MG63 (cell line): ENCODE data around the gene PARP11. TPM values are rescaled to one million over a fixed set of nuclear protein-coding genes. Genes with fewer than 3 reads are reported as not detected.
"Not testable (repeated sequence)": the region's sequence is repeated elsewhere in the genome, so short reads cannot be mapped to it uniquely, and the experiment has no call there.

Experiments used
- DNase-seq: peaks from one replicate; pipeline ENCODE4 v3.0.0-alpha.2; 2020
- H3K27me3 ChIP-seq: fragments of 250-450 bp; sonication (Bioruptor Pico); 2 replicates; pipeline ENCODE4 v1.5.1; 2020; ENCODE audit warnings: mild to moderate bottlenecking, moderate library complexity
- H3K36me3 ChIP-seq: fragments of 250-450 bp; sonication (Bioruptor Pico); 2 replicates; pipeline ENCODE4 v1.5.1; 2020; ENCODE audit warnings: mild to moderate bottlenecking, moderate library complexity
- H3K4me3 ChIP-seq: fragments of 250-450 bp; sonication (Bioruptor Pico); 2 replicates; pipeline ENCODE4 v1.5.1; 2020; ENCODE audit warnings: mild to moderate bottlenecking, moderate library complexity
- H3K9me3 ChIP-seq: fragments of 250-450 bp; sonication (Bioruptor Pico); 2 replicates; pipeline ENCODE4 v1.5.1; 2020; ENCODE audit warnings: mild to moderate bottlenecking, moderate library complexity
- total RNA-seq: library from RNA; depleted of rRNA; stranded (reverse); fragments of >200 nt; shearing (Covaris generic); gene quantifications from 2 replicates; pipeline ENCODE4 v1.2.3, GENCODE V29; 2014; ENCODE audit warnings: low replicate concordance

PARP11 gene
- total RNA-seq, 1 experiment from 2014 or later: 3.5 TPM

DNA sequence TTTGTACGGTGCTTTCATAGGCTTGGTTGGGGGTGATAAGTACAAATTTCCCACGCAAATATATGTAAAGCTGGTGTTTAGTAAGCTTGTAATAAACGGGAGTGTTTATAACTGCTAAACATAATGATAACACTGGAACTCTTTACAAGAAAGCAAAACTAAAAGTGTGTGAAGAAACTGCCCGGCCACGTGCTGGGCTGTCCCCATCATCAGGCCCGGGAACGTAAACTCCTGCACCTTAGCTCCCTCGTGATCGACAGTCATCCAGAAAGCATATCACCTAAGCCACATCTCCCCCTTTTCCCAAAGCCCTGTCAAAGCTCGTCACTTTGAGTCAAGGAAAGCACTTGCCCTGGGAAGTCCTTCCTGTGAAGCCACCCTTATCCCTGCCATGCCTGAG is 18.0 kb upstream of the PARP11 start:
- H3K27me3 ChIP-seq: peaks cover 2% of the 10 kb centered on the region; the same call in 1 of the 2 replicates
- no peak for DNase-seq
- H3K9me3 ChIP-seq: no peaks in the 10 kb centered on the region
- H3K4me3 ChIP-seq: no peak overlapping the region
- no peaks in the 10 kb centered on the region for H3K36me3 ChIP-seq

DNA sequence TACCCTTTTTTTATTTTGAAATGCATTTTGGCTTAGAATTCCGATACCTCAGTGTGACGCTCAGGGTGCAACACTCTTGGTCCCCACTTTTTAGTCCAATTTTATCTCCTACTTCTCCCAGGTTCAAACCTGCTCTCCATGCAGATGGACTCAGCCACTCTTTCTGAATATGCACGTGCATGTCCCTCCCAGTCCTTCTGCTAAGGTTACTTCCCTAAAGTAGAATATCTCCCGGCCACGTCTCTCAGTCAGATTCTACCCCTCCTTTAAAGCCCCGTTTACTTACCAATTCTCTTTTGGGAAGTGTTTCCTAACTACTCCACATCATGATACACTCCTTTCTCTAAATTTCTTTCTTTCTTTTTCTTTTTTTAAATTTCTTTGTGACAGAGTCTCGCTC is 15.5 kb upstream of the PARP11 start:
- Histone ChIP-seq H3K36me3 (no peaks in the 10 kb centered on the region), H3K9me3 (no peaks in the 10 kb centered on the region), H3K4me3 (no peak overlapping the region), H3K27me3 (no peaks in the 10 kb centered on the region)
- DNase-seq: no peak

DNA sequence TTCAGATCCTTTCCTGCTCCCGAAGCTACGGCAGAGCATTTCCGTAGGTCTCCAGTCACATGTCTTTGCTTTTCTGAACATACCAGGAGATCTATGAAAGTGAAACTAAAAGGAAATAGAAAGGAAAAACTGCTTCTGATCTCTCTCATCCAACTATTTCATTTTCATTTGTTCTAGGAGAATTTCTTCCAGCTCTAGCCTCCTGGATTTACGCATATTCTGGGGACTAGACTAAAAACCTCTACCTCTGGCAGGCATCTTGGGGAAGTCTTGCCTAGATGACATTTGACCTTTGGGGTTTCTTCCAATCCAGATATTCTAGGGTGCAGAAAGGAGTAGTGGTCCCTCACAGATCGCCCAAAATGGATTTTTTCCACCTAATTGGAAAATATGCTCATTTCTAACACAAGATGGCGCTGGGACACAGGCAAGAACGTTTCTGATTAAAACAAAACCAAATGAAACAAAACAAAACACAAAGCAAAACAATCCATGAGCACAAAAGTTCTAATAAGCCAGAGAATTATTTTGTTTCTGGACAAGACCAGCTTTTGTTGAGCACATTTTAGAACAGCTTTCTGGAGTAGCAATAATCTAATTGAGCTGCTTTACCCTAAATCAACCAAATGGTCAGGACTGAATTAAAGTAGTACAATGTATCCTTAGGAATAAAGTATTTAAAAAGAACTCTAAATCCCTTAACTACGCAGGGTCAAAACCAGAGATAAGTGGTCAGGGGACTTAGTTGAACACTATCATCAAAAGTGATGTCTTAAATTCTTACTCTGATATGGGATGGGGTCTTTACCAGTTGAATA is 12.3 kb upstream of the PARP11 start:
- no peak for DNase-seq
- Histone ChIP-seq H3K36me3 (no peaks in the 10 kb centered on the region), H3K4me3 (peak overlapping the region; percentile 27)

DNA sequence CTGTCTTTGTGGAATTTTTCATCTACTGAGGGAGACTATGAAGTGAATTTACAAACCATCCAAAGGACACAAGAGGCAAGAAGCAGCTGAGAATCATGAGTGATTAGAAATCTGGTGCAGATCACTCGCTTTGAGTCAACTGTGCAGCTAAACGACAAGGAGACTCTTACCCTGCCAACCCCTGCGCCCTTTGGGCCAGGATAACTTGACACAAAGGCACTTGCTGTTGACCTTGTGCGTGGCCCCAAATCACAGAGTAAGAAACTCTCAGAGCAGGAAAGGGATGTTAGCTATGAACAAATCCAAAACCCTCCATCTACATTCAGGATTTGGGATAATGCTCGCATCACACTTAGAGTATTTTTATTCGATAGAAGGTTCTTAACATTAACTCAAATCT is 11.5 kb upstream of the PARP11 start:
- H3K36me3 ChIP-seq: no peaks in the 10 kb centered on the region
- no peak for DNase-seq
- H3K9me3 ChIP-seq: no peaks in the 10 kb centered on the region
- no peak overlapping the region for H3K4me3 ChIP-seq
- H3K27me3 ChIP-seq: peaks cover 3% of the 10 kb centered on the region; the same call in 1 of the 2 replicates

More for the DNA sequence above, 12.3 kb upstream of the PARP11 start:
- H3K27me3 ChIP-seq: peaks cover 3% of the 10 kb centered on the region; the same call in 1 of the 2 replicates
- H3K9me3 ChIP-seq: no peaks in the 10 kb centered on the region

- Histone ChIP-seq H3K36me3 (no peaks in the 10 kb centered on the region), H3K27me3 (peaks cover 3% of the 10 kb centered on the region; the same call in 1 of the 2 replicates), H3K4me3 (no peak overlapping the region), H3K9me3 (no peaks in the 10 kb centered on the region)
- DNase-seq: no peak
Observed at GRCh38 chr12:3882896-3883564, 9.8 kb upstream of the PARP11 start.

DNA sequence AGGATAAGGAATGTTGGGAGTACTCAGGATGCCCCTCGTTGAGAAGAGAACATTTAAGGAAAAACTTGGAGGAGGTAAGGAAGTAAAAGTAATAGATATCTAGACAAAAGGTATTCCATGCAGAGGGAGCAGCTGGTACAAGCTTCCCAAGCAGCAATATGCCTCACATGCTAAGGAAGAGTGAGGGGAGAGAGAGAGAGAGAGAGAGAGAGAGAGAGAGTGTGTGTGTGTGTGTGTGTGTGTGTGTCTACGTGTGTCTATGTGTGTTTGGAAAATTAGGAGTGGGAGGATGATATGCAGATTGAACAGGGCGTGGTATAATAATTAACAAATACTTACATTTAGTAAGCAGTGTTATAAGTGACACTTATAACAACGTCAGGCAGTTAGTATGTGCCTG is 9.2 kb upstream of the PARP11 start:
- peaks cover 3% of the 10 kb centered on the region; the same call in 1 of the 2 replicates for H3K27me3 ChIP-seq
- no peaks in the 10 kb centered on the region for H3K9me3 ChIP-seq
- H3K4me3 ChIP-seq: no peak overlapping the region
- H3K36me3 ChIP-seq: no peaks in the 10 kb centered on the region
- DNase-seq: no peak

DNA sequence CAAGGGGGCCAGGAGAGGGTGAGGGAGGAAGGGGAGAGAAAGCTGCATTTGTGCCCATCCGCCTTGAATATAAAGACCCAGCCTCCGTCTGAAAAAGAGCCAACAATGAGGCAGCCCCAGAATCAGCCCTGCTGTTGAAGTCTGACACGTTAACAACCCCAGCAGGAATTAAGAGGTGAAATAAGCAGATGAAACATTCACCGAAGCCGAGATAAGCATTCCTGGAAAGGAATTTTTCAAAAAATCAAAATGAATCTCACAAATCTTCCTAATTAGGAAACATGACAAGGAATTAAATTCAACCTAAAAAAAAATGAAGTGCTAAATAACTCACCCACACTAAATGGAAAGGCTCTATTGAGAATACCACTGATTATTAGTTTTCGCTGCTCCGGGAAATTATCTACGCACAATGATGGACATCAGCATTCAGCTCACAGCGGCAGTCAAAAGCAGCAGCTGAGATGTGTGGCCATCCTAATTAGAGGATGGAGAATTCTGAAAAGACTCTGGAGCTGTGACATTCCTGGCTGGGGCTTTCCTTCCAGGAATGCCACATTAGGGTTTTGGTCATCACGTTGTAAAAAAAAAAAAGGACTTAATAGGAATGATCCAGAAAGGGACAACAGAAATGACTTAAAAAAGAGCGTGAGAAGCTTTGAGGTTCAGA is 8.2 kb upstream of the PARP11 start:
- Histone ChIP-seq H3K9me3 (no peaks in the 10 kb centered on the region), H3K27me3 (peaks cover 3% of the 10 kb centered on the region; the same call in 1 of the 2 replicates), H3K4me3 (no peak overlapping the region), H3K36me3 (no peaks in the 10 kb centered on the region)
- no peak for DNase-seq

DNA sequence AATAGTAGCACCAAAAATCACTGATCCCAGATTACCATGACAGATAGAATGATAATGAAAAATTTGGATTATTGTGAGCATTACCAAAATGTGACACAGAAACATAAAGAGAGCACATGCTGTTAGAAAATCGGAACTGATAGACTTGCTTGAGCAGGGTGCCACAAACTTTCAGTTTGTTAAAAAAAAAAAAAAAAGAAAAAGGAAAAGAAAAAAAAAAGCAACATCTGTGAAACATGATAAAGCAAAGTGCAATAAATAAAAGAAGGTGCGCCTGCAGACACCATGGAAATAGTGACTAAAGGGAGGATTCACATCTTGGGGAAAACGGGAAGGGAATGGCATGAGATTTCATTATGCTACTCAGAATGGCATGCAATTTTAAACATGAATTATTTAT is 6.6 kb upstream of the PARP11 start:
- H3K4me3 ChIP-seq: no peak overlapping the region
- peaks cover 3% of the 10 kb centered on the region; the same call in 1 of the 2 replicates for H3K27me3 ChIP-seq
- DNase-seq: no peak

DNA sequence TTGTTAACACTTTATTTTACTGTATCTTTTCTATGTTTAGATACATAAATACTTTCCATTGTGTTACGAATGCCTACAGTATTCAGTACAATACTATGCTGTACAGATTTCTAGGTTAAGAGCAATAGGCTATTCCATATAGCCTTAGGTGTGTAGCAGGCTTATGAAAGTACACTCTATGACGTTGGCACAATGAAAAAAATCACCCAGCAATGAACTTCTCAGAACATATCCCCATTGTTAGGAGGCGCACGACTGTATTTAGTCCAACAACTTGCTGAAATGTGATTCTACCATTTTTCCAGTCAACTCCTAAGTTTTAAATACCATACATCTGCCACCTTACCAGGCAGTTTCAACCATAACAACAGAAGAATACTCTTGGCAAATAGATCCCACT is 1.8 kb downstream of the PARP11 start:
- Histone ChIP-seq H3K4me3 (no peak overlapping the region; the same call in 1 of the 2 replicates), H3K27me3 (no peaks in the 10 kb centered on the region), H3K9me3 (no peaks in the 10 kb centered on the region), H3K36me3 (no peaks in the 10 kb centered on the region)
- DNase-seq: no peak

More for the DNA sequence above, 6.6 kb upstream of the PARP11 start:
- Histone ChIP-seq H3K36me3 (no peaks in the 10 kb centered on the region), H3K9me3 (no peaks in the 10 kb centered on the region)

DNA sequence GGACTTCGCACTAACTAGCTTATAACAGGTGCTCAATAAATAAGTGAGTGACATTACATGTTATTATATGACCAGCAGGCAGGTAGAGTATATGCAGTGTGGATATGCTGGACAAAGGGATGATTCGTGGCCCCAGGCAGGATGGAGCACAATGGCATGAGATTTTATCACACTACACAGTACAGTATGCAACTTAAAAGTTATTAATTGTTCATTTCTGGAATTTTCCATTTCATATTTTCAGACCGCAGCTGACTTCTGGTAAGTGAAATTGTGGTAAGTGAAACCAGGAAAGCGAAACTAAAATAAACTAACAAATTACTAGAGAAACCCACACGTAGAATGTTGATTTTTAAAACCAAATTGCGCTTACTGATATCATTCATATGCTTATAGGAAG is 3.3 kb downstream of the PARP11 start:
- no peaks in the 10 kb centered on the region for H3K27me3 ChIP-seq
- DNase-seq: no peak
- H3K9me3 ChIP-seq: peaks cover 12% of the 10 kb centered on the region
- H3K36me3 ChIP-seq: no peaks in the 10 kb centered on the region
- H3K4me3 ChIP-seq: no peak overlapping the region

GRCh38 chr12:3869433-3869832 is 3.8 kb downstream of the PARP11 start:
- DNase-seq: no peak
- Histone ChIP-seq H3K9me3 (peaks cover 16% of the 10 kb centered on the region), H3K4me3 (no peak overlapping the region), H3K36me3 (no peaks in the 10 kb centered on the region), H3K27me3 (no peaks in the 10 kb centered on the region)

DNA sequence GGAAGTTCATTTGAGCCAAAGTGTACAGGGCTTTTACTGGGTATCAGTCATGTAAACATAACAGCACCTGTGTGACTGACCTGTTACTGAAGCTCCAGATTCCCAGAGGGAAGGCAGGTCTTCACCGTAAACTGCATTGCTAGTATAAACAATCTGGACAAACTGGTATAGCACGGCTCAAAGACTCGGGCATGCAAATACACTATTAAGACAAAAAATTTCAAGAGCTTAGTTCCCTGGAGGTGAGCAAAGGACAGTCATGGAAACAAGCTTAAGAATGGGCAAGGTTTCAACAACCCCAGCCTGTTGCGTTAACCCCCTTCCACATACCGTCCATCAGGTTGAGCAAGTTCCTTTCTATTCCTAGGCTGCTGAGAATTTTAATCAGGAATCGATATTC is 9.4 kb downstream of the PARP11 start:
- H3K4me3 ChIP-seq: no peak overlapping the region
- H3K36me3 ChIP-seq: no peaks in the 10 kb centered on the region; the same call in 1 of the 2 replicates

GRCh38 chr12:3842517-3842916 is 30.7 kb downstream of the PARP11 start:
- H3K27me3 ChIP-seq: no peaks in the 10 kb centered on the region
- DNase-seq: no peak
- no peak overlapping the region for H3K4me3 ChIP-seq
- no peaks in the 10 kb centered on the region for H3K36me3 ChIP-seq
- H3K9me3 ChIP-seq: no peaks in the 10 kb centered on the region

More for the DNA sequence above, 9.4 kb downstream of the PARP11 start:
- peaks cover 17% of the 10 kb centered on the region for H3K9me3 ChIP-seq
- no peak for DNase-seq
- H3K27me3 ChIP-seq: no peaks in the 10 kb centered on the region

- H3K36me3 ChIP-seq: no peaks in the 10 kb centered on the region
- H3K9me3 ChIP-seq: no peaks in the 10 kb centered on the region
- H3K4me3 ChIP-seq: no peak overlapping the region
- no peak for DNase-seq
- no peaks in the 10 kb centered on the region for H3K27me3 ChIP-seq
Observed at GRCh38 chr12:3841783-3842182, 31.4 kb downstream of the PARP11 start.

GRCh38 chr12:3840833-3841232 is 32.4 kb downstream of the PARP11 start:
- H3K36me3 ChIP-seq, H3K4me3 ChIP-seq, H3K27me3 ChIP-seq, H3K9me3 ChIP-seq, DNase-seq: not testable (repeated sequence)

DNA sequence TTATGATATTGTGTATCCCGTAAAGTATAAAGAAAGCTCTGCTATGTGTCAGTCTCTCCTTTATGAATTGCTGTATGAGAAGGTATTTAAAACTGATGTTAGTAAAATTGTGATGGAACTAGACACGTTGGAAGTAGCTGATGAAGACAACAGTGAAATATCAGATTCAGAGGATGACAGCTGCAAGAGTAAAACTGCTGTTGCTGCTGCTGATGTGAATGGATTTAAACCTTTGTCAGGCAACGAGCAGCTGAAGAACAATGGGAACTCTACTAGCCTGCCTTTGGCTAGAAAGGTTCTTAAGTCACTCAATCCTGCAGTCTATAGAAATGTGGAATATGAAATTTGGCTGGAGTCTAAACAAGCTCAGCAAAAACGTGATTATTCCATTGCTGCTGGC is 33.5 kb downstream of the PARP11 start:
- H3K36me3 ChIP-seq, DNase-seq, H3K4me3 ChIP-seq, H3K9me3 ChIP-seq, H3K27me3 ChIP-seq: not testable (repeated sequence)
